ENCODE measurements around the gene ABCA4. TPM values are rescaled to one million over a fixed set of nuclear protein-coding genes. Genes with fewer than 3 reads are reported as not detected.

Gene ABCA4
- total and polyA plus RNA-seq, 4 experiments from 2014 or later: not detected

DNA sequence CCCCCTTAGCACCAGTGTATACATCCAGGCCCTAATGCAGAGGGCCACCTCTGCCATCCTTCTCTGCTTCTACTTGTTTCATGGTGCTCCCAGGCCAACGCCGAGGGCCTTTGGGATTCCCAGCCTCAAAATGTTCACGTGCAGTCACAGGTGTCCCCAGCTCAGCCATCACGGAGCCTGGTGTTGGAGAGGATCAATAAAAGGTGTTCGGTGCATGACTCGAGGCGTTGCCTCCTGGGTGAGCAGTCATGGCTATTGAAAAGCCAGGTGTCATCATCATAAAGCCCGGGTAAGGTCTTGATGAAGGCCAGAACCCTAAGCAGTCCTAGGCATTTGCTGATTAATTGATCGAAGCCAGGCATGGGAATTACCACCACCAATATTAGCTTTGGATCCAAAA is 76.1 kb downstream of the ABCA4 start:
- Histone ChIP-seq H3K27ac (ENCODE audit: low read depth, low read length) (no peak overlapping the region), H3K4me3 (ENCODE audit: low read length in 2 of 2) (no peak overlapping the region), H3K9me3 (ENCODE audit: control insufficient read depth in 1 of 2, low read length in 2 of 2) (no peaks in the 10 kb centered on the region), H3K27me3 (ENCODE audit: insufficient read depth, low read length) (no peaks in the 10 kb centered on the region), H3K36me3 (ENCODE audit: insufficient read depth, low read length) (no peaks in the 10 kb centered on the region), H3K4me1 (ENCODE audit: insufficient read depth, low read length) (no peaks in the 10 kb centered on the region)
- ChIA-PET POLR2A (ENCODE audit: partially characterized antibody) (no interaction called here), CTCF (ENCODE audit: partially characterized antibody) (interaction anchor here (0.6 to 2.8 kb wide), 6 partner anchors 10 to 761 kb away, joined by 3 to 18 read pairs (median 4); no protein-coding TSS in a partner anchor)
- intact Hi-C loops (cut with micrococcal nuclease): no loop called here
- Mint-ChIP-seq H3K4me1 (peaks cover 0 to 6% (median 0%) of the 10 kb centered on the region in 4 donors), H3K4me3 (no peak overlapping the region), H3K9me3 (no peaks in the 10 kb centered on the region), H3K27ac (peak overlapping the region in 1 of 7 donors; percentile 32), H3K27me3 (peaks cover 10 to 18% of the 10 kb centered on the region in 2 donors), H3K36me3 (no peaks in the 10 kb centered on the region)
- no peak for DNase-seq

DNA sequence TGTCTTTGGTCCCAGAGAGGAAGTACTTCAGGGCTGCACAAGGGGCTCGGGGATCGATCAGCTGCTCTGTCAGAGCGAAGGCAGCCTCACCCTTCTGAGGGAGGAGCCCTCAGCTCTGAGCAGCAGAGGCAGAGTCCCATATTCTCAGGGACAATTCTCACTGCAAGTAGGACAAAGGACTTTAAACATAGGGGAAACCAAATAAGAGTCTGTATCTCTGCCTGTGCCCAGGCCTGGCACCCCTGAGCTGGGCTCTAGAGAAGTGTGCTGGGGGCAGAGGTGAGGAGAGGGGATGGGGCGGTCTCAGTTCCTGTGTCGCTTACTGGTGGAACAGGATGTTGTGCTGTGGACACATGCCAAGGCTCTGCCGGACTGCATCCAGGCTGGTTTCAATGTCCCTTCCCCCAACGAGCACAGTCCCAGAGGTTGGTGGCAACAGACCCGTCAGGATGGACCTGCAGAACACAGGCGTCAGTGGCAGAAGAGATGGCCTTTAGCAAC is 76.6 kb downstream of the ABCA4 start:
- Mint-ChIP-seq H3K9me3 (no peaks in the 10 kb centered on the region), H3K4me3 (no peak overlapping the region), H3K4me1 (peaks cover 0 to 6% (median 0%) of the 10 kb centered on the region in 4 donors), H3K36me3 (no peaks in the 10 kb centered on the region), H3K27me3 (peaks cover 11 to 21% of the 10 kb centered on the region in 2 donors), H3K27ac (peak overlapping the region in 1 of 7 donors; percentile 68)
- POLR2A ChIA-PET (ENCODE audit: partially characterized antibody): no interaction called here
- DNase-seq: no peak
- H3K9me3 ChIP-seq (ENCODE audit: control insufficient read depth in 1 of 2, low read length in 2 of 2): no peaks in the 10 kb centered on the region
- H3K4me3 ChIP-seq (ENCODE audit: low read length in 2 of 2): no peak overlapping the region
- intact Hi-C loops (cut with micrococcal nuclease): no loop called here
- H3K4me1 ChIP-seq (ENCODE audit: insufficient read depth, low read length): no peaks in the 10 kb centered on the region
- H3K36me3 ChIP-seq (ENCODE audit: insufficient read depth, low read length): no peaks in the 10 kb centered on the region
- no peaks in the 10 kb centered on the region for H3K27me3 ChIP-seq (ENCODE audit: insufficient read depth, low read length)
- H3K27ac ChIP-seq (ENCODE audit: low read depth, low read length): no peak overlapping the region
- CTCF ChIA-PET (ENCODE audit: partially characterized antibody): interaction anchor here (0.6 to 2.8 kb wide), 8 partner anchors 9 to 810 kb away, joined by 3 to 18 read pairs (median 4); no protein-coding TSS in a partner anchor

DNA sequence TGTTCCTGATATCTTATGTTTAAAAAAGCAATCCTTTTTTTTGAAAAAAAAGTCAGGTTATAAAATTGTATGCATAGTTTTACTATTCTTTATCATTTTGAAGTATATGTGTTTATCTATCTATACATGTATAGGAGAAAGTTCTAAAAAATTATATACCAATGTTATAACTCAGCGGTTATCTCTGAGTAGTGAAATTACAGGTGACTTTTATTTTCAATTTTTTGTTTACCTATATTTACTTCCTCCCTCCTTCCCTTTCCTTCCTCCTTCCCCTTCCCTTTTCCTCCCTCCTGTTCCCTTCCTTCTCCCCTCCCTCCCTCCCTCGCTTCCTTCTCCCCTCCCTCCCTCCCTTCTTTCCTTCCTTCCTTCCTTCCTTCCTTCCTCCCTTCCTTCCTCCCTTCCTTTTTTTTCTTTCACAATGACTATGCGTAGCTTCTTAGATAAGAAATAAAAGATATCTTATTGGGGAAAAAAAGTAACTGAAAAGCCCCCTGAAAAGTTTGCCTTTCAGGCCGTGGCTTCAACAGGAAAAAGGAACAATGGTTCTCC is 77.1 kb downstream of the ABCA4 start:
- no peaks in the 10 kb centered on the region for H3K36me3 ChIP-seq (ENCODE audit: insufficient read depth, low read length)
- H3K4me1 ChIP-seq (ENCODE audit: insufficient read depth, low read length): no peaks in the 10 kb centered on the region
- H3K36me3 Mint-ChIP-seq: no peaks in the 10 kb centered on the region
- no peak overlapping the region for H3K27ac ChIP-seq (ENCODE audit: low read depth, low read length)
- no peak for DNase-seq
- no peak overlapping the region for H3K4me3 Mint-ChIP-seq
- H3K4me3 ChIP-seq (ENCODE audit: low read length in 2 of 2): no peak overlapping the region
- POLR2A ChIA-PET (ENCODE audit: partially characterized antibody): no interaction called here
- H3K9me3 Mint-ChIP-seq: no peaks in the 10 kb centered on the region
- CTCF ChIA-PET (ENCODE audit: partially characterized antibody): interaction anchor here (0.6 to 0.9 kb wide), 3 partner anchors 8 to 811 kb away, joined by 3 read pairs; no protein-coding TSS in a partner anchor
- H3K4me1 Mint-ChIP-seq: peaks cover 0 to 6% (median 0%) of the 10 kb centered on the region in 4 donors
- H3K27me3 ChIP-seq (ENCODE audit: insufficient read depth, low read length): no peaks in the 10 kb centered on the region
- no peaks in the 10 kb centered on the region for H3K9me3 ChIP-seq (ENCODE audit: control insufficient read depth in 1 of 2, low read length in 2 of 2)
- H3K27me3 Mint-ChIP-seq: peaks cover 11 to 24% of the 10 kb centered on the region in 2 donors
- no peak overlapping the region for H3K27ac Mint-ChIP-seq
- intact Hi-C loops (cut with micrococcal nuclease): no loop called here

DNA sequence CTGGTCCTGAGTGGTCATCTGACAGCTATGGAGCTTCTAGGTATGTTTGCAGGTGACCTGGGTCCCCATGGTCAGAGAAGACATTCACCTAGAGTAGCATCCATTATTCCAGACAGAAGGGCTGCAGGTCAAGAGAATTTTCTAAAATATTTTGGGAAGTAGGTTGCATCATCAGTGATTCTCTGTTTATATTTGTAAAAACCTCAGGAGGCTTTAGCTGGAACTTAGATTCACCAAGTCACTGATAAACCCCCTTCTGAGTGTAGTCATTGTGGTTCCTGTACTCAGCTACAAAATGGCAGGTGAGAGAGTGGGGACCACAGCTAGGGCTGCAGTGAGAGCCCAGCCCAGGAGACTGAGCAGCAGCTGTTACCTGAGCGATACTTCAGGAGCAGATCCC is 78.6 kb downstream of the ABCA4 start:
- Mint-ChIP-seq H3K36me3 (no peaks in the 10 kb centered on the region), H3K4me3 (no peak overlapping the region), H3K4me1 (peaks cover 0 to 6% (median 0%) of the 10 kb centered on the region in 4 donors), H3K27ac (no peak overlapping the region), H3K27me3 (peaks cover 10 to 27% of the 10 kb centered on the region in 2 donors), H3K9me3 (no peaks in the 10 kb centered on the region)
- Histone ChIP-seq H3K36me3 (ENCODE audit: insufficient read depth, low read length) (no peaks in the 10 kb centered on the region), H3K27me3 (ENCODE audit: insufficient read depth, low read length) (no peaks in the 10 kb centered on the region), H3K4me3 (ENCODE audit: low read length in 2 of 2) (no peak overlapping the region), H3K27ac (ENCODE audit: low read depth, low read length) (no peak overlapping the region), H3K9me3 (ENCODE audit: control insufficient read depth in 1 of 2, low read length in 2 of 2) (no peaks in the 10 kb centered on the region), H3K4me1 (ENCODE audit: insufficient read depth, low read length) (no peaks in the 10 kb centered on the region)
- DNase-seq: no peak
- ChIA-PET CTCF (ENCODE audit: partially characterized antibody) (interaction anchor here (0.7 to 10.2 kb wide), 8 partner anchors 8 to 421 kb away, joined by 3 to 69 read pairs (median 4); no protein-coding TSS in a partner anchor), POLR2A (ENCODE audit: partially characterized antibody) (no interaction called here)
- intact Hi-C loops (cut with micrococcal nuclease): no loop called here

DNA sequence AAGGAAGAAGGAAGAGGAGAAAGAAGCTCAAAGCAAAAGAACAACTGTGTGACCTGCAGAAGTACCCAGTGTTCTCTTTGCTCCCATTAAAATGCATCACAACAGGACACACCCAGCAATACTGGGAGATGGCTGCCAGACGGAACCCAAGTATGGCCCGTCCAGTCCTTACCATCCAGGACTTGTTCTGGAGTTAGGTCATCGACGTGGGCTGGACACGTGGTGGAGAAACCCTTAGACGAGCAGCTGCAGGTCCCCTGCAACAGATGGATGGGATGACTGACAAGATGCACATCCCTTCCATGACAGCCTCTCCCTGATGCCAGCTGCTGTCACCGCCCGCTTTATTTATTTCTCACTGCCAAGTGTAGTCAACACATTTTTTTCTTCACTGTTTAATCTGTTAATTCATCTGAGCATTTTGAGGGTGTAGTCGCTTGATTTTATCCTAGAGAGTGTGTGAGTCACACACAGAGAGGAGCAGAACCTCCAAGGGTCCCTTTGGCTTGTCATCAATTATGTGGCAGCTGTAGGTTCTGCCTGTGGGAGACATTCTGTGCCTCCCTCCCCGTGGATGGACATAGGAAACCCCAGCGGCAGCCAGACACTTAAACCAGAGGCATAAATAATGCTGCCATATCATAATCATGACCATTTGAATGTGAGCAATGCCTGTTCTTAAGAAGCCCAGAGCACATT is 80.9 kb downstream of the ABCA4 start:
- H3K27ac Mint-ChIP-seq: no peak overlapping the region
- no peaks in the 10 kb centered on the region for H3K9me3 Mint-ChIP-seq
- H3K36me3 ChIP-seq (ENCODE audit: insufficient read depth, low read length): no peaks in the 10 kb centered on the region
- H3K9me3 ChIP-seq (ENCODE audit: control insufficient read depth in 1 of 2, low read length in 2 of 2): no peaks in the 10 kb centered on the region
- H3K36me3 Mint-ChIP-seq: no peaks in the 10 kb centered on the region
- H3K4me1 ChIP-seq (ENCODE audit: insufficient read depth, low read length): no peaks in the 10 kb centered on the region
- no peak overlapping the region for H3K27ac ChIP-seq (ENCODE audit: low read depth, low read length)
- CTCF ChIA-PET (ENCODE audit: partially characterized antibody): interaction anchor here (0.8 to 10.2 kb wide), 24 partner anchors 9 to 767 kb away, joined by 3 to 69 read pairs (median 6); no protein-coding TSS in a partner anchor
- intact Hi-C loops (cut with micrococcal nuclease): loop anchor here (5.0 to 10.0 kb wide), 2 partner anchors 605 to 767 kb away; no protein-coding TSS in a partner anchor
- H3K4me3 Mint-ChIP-seq: no peak overlapping the region
- peaks cover 17 to 33% of the 10 kb centered on the region in 2 donors for H3K27me3 Mint-ChIP-seq
- H3K4me1 Mint-ChIP-seq: peaks cover 0 to 2% (median 0%) of the 10 kb centered on the region in 4 donors
- H3K27me3 ChIP-seq (ENCODE audit: insufficient read depth, low read length): no peaks in the 10 kb centered on the region
- no peak for DNase-seq
- no peak overlapping the region for H3K4me3 ChIP-seq (ENCODE audit: low read length in 2 of 2)
- POLR2A ChIA-PET (ENCODE audit: partially characterized antibody): interaction anchor here (0.6 kb wide), 1 partner anchor 9 kb away, joined by 3 read pairs; no protein-coding TSS in a partner anchor

DNA sequence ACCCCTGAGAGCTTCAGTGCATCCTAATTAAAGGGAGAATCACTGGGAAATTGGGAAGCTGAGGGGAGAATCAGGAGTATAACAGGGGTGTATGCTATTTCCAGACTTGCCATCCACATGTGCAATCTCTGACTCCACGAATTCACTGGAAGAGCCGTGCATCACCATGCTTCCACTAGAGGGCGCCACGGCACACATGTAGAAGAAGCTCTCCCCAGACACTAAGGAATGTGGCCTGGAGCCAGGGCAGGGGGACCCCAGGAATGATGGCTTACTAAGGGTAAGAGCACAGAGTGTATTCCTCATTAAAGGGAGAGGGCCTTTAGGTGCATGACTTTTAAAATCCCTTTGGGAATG is 81.5 kb downstream of the ABCA4 start:
- Histone ChIP-seq H3K4me1 (ENCODE audit: insufficient read depth, low read length) (no peaks in the 10 kb centered on the region), H3K27ac (ENCODE audit: low read depth, low read length) (no peak overlapping the region), H3K27me3 (ENCODE audit: insufficient read depth, low read length) (no peaks in the 10 kb centered on the region), H3K4me3 (ENCODE audit: low read length in 2 of 2) (no peak overlapping the region), H3K36me3 (ENCODE audit: insufficient read depth, low read length) (no peaks in the 10 kb centered on the region), H3K9me3 (ENCODE audit: control insufficient read depth in 1 of 2, low read length in 2 of 2) (no peaks in the 10 kb centered on the region)
- ChIA-PET POLR2A (ENCODE audit: partially characterized antibody) (no interaction called here), CTCF (ENCODE audit: partially characterized antibody) (interaction anchor here (0.8 to 10.2 kb wide), 24 partner anchors 8 to 767 kb away, joined by 3 to 69 read pairs (median 6); no protein-coding TSS in a partner anchor)
- peaks cover 0 to 2% (median 0%) of the 10 kb centered on the region in 4 donors for H3K4me1 Mint-ChIP-seq
- H3K9me3 Mint-ChIP-seq: no peaks in the 10 kb centered on the region
- H3K27me3 Mint-ChIP-seq: peaks cover 17 to 34% of the 10 kb centered on the region in 2 donors
- intact Hi-C loops (cut with micrococcal nuclease): loop anchor here (5.0 to 10.0 kb wide), 2 partner anchors 605 to 768 kb away; no protein-coding TSS in a partner anchor
- peak in 4 of 5 donors; percentile 22 to 37 (median 25) for DNase-seq
- no peak overlapping the region for H3K4me3 Mint-ChIP-seq
- no peaks in the 10 kb centered on the region for H3K36me3 Mint-ChIP-seq
- no peak overlapping the region for H3K27ac Mint-ChIP-seq

DNA sequence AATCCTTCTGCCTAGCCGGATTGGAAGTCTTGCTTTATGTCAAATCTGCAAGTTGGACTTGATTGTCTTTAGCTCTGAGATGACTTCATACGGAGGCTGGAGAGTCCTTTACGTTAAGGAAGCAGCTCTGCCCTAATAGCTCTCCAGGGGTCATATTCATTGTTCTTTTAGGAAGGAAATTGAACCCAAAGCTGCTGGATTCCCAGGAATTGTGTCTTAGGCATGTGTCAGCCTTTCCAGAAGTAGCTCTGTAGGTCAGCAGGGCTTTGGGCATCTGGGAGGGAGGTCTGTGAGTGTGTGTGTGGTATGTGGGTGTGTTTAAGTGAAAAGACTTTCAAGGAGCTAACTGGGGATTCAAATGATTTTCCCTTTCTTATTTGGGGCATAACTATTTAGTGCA is 82.4 kb downstream of the ABCA4 start:
- Histone ChIP-seq H3K36me3 (ENCODE audit: insufficient read depth, low read length) (no peaks in the 10 kb centered on the region), H3K9me3 (ENCODE audit: control insufficient read depth in 1 of 2, low read length in 2 of 2) (no peaks in the 10 kb centered on the region), H3K4me1 (ENCODE audit: insufficient read depth, low read length) (no peaks in the 10 kb centered on the region), H3K27me3 (ENCODE audit: insufficient read depth, low read length) (no peaks in the 10 kb centered on the region), H3K27ac (ENCODE audit: low read depth, low read length) (no peak overlapping the region), H3K4me3 (ENCODE audit: low read length in 2 of 2) (no peak overlapping the region)
- Mint-ChIP-seq H3K4me1 (no peaks in the 10 kb centered on the region), H3K36me3 (no peaks in the 10 kb centered on the region), H3K27me3 (peaks cover 17 to 35% of the 10 kb centered on the region in 2 donors), H3K9me3 (no peaks in the 10 kb centered on the region), H3K4me3 (no peak overlapping the region), H3K27ac (no peak overlapping the region)
- CTCF ChIA-PET (ENCODE audit: partially characterized antibody): interaction anchor here (1.3 to 10.2 kb wide), 8 partner anchors 8 to 768 kb away, joined by 3 to 69 read pairs (median 12); no protein-coding TSS in a partner anchor
- intact Hi-C loops (cut with micrococcal nuclease): loop anchor here (5.0 to 10.0 kb wide), 2 partner anchors 604 to 769 kb away; no protein-coding TSS in a partner anchor
- POLR2A ChIA-PET (ENCODE audit: partially characterized antibody): no interaction called here
- DNase-seq: no peak
